ENCODE data around the gene SPINT2.
"Not testable (repeated sequence)": the region's sequence is repeated elsewhere in the genome, so short reads cannot be mapped to it uniquely, and the experiment has no call there.

Gene SPINT2

GRCh38 chr19:38239816-38240215, 24.6 kb upstream of the SPINT2 start:
- no peak for DNase-seq (ENCODE audit: low read depth in 2 of 2)

DNA sequence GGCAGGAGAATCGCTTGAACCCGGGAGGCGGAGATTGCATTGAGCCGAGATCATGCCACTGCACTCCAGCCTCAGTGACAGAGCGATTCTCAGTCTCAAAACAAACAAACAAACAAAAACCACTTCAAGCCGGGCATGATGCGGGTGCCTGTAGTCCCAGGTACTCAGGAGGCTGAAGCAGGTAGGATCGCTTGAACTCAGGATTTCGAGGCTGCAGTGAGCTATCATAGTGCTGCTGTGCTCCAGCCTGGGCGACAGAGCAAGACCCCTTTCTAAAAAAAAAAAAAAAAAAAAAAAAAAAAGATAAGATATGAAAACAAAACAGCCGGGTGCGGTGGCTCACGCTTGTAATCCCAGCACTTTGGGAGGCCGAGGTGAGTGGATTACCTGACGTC, 21.1 kb upstream of the SPINT2 start:
- no peak for DNase-seq (ENCODE audit: low read depth in 2 of 2)

- DNase-seq (ENCODE audit: low read depth in 2 of 2): no peak
Observed at GRCh38 chr19:38245826-38246498, 18.4 kb upstream of the SPINT2 start.

DNA sequence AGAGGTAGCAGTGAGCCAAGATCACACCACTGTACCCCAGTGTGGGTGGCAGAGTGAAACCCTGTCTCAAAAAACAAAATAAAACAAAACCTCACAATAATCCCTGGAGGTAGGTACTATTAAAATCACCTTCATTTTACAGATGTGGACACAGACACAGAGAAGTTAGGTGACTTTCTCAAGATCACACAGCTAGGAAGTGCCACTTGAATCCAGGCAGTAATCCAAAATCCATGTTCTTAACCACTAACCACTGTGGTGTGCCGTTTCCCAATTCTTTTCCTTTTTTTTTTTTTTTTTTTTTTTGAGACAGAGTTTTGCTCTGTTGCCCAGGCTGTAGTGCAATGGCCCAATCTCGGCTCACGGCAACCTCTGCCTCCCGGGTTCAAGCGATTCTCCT, 17.2 kb upstream of the SPINT2 start:
- DNase-seq (ENCODE audit: low read depth in 2 of 2): no peak

- no peak for DNase-seq (ENCODE audit: low read depth in 2 of 2)
Observed at GRCh38 chr19:38247734-38248268, 16.6 kb upstream of the SPINT2 start.

DNA sequence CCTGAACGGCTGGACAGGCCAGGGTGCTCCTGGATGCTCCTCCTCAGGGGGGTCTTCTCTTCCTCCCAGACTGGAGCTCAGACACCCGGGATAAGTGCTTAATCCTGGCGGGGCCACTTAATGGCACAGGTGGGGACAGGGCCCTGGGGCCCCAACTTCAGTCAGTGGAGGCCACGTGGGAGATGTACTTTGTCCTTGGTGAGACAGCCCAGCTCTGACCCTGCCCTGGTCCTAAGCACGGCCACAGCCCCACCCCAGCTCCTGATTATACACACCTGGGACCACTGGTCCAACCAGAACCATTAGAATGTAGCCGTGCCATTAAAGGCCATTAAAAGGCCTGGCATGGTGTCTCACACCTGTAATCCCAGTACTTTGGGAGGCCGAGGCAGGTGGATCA, 16.0 kb upstream of the SPINT2 start:
- no peak for DNase-seq (ENCODE audit: low read depth in 2 of 2)

- DNase-seq (ENCODE audit: low read depth in 2 of 2): no peak
Observed at GRCh38 chr19:38250428-38250820, 13.9 kb upstream of the SPINT2 start.

- DNase-seq (ENCODE audit: low read depth in 2 of 2): no peak
Observed at GRCh38 chr19:38250821-38251563, 13.4 kb upstream of the SPINT2 start.

DNA sequence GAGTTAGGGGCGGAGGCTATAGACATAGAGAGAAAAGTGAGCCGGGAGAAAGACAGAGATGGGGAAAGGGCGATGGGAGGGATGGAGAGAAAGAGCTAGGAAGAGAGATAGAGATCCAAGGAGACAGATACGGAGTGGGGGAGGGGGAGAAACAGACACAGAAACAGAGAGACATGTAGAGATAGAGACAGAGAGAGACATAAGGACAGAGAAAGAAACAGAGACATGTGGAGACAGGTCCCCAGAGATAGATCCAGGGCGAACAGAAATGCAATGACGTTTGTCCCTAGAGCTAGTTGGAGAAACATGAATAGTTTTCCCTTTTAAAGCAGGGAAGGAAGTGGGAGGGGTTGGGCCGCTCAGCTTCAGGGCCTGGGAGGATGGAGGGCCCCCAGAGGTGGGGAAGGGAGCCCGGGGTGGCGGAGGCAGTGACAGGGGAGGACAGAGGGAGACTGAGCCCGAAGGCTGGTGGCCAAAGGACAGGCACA, 12.8 kb upstream of the SPINT2 start:
- no peak for DNase-seq (ENCODE audit: low read depth in 2 of 2)

GRCh38 chr19:38252385-38252784, 12.0 kb upstream of the SPINT2 start:
- DNase-seq (ENCODE audit: low read depth in 2 of 2): no peak

GRCh38 chr19:38252941-38253691, 11.3 kb upstream of the SPINT2 start:
- DNase-seq (ENCODE audit: low read depth in 2 of 2): no peak

- no peak for DNase-seq (ENCODE audit: low read depth in 2 of 2)
Observed at GRCh38 chr19:38253788-38254187, 10.6 kb upstream of the SPINT2 start.

DNA sequence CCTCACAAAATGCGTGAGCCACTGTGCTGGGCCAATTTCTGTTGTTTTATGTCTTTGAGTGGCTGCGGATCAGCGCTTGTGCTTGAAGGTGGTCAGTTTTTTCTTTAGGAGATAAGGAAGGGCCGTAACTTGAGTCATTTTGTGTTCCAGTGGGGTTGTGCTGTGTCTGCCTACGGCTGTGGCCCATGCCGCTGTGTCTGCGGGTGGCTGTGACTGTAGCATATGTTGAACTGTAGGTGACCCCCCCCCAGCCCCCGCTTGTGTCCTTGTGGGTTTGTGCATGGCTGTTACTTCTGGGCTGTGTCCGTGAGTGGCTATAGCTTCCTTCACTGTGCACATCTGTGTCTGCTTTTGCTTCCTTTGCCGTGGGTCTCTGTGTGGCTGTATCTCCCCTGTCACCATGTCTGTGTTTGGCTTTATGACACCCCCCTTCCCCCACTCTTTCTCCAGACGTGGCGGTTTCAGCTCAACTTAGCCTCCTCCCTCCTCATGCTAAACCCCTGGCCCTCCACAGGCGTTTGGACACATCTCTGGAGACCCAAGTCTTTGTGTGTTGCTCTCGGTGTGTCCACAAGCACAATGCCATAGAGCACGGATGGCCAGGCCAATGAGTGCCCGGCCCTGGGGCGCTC, 8.9 kb upstream of the SPINT2 start:
- no peak for DNase-seq (ENCODE audit: low read depth in 2 of 2)

DNA sequence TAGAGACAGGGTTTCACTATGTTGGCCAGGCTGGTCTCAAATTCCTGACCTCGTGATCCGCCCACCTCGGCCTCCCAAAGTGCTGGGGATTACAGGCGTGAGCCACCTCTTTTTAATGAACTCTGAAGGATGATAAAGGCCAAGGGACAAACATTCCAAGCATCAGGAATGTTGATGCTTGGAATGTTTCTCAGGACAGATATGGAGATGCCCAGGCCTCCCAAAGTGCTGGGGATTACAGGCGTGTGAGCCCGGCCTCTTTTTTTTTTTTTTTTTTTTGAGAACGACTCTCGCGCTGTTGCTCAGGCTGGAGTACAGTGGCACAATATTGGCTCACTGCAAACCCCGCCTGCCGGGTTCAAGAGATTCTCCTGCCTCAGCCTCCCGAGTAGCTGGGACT, 2.4 kb upstream of the SPINT2 start:
- not testable (repeated sequence) for DNase-seq (ENCODE audit: low read depth in 2 of 2)

- DNase-seq (ENCODE audit: low read depth in 2 of 2): no peak
Observed at GRCh38 chr19:38262585-38263268, 1.6 kb upstream of the SPINT2 start.

DNA sequence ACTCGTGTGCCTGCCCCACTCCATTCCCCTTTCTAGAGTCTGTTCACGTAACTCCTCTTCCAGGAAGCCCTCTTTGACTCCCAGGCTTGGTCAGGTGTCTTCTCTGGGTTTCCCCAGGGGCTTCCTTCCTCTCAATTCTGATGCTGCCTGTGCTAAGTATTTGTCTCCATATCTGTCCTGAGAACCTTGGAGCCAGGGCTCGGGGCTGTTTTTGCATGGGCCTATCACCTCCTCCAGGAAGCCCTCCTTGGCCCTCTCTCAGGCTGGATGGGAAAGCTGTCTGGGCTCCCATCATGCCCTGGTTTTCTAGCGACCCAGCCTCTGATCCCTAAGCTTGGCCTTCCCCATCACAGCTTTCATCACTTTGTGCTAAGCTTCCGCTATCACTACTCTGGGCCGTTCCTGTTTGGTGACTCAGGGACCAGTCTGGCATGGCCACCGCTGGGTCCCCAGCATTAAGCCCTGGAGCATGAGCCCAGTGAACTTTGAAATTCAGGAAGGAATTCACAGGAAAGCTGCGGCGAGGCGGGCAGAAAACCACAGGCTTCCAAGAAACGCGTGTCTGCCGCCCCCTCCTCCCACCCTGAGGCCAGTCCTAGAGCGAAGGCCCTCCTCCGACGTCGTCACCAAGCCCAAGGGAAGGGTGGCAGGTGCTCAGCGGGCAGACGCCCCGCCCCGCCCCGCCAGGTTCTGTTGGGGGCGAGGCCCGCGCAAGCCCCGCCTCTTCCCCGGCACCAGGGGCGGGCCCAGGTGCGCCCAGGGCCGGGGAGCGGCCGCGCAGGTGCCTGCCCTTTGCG, 486 bp upstream of the SPINT2 start:
- DNase-seq (ENCODE audit: low read depth in 2 of 2): peak; percentile 14 to 59

- DNase-seq (ENCODE audit: low read depth in 2 of 2): no peak
Observed at GRCh38 chr19:38265213-38265861, 964 bp downstream of the SPINT2 start.

DNA sequence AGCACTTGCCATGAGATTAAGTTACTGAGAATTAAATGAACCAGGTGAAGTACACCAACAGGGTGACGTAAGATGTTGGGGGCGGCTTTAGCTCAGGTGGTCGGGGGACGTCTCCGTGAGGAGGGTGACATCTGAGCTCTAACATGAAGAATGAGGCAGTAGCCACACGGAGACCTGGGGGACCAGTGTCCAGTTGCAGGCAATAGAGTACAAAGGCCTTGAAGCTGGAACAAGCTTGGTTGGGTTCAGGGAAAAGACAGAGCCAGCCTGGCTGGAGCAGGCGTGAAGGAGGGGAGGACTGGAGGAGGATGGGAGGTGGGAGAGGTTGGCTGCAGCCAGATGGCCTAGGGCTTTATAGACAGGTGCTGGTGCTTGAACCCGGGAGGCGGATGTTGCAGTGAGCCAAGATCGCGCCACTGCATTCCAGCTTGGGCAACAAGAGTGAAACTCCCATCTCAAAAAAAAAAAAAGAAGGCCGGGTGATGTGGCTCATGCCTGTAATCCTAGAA, 1.6 kb downstream of the SPINT2 start:
- no peak for DNase-seq (ENCODE audit: low read depth in 2 of 2)

GRCh38 chr19:38266981-38267597, 2.7 kb downstream of the SPINT2 start:
- no peak for DNase-seq (ENCODE audit: low read depth in 2 of 2)
